Liver (tissue), 3 donors: ENCODE data around the gene XK.

Experiments
- CTCF ChIP-seq: fragments of 150-350 bp; IDR thresholded peaks from 2 replicates; pipeline ENCODE4 v1.5.1; 2017; ENCODE audit warnings: improper control_type of control experiment, low read depth, low read length; ENCODE audit not compliant: missing input control
- EGR1 ChIP-seq, 2 donors: IDR thresholded peaks; 2 replicates each; pipeline ENCODE4 v1.6.1; 2016 to 2018; ENCODE audit warnings: antibody characterized with exemption in 2 of 2, low read depth in 2 of 2
- MAX ChIP-seq: IDR thresholded peaks from 2 replicates; pipeline ENCODE4 v1.6.1; 2016; ENCODE audit warnings: antibody characterized with exemption
- TAF1 ChIP-seq: conservative IDR thresholded peaks from 2 replicates; pipeline ENCODE4 v1.6.1; 2016; ENCODE audit warnings: antibody characterized with exemption, mild to moderate bottlenecking
- YY1 ChIP-seq: IDR thresholded peaks from 2 replicates; pipeline ENCODE4 v1.6.1; 2016; ENCODE audit warnings: antibody characterized with exemption, mild to moderate bottlenecking
- ZBTB33 ChIP-seq: IDR thresholded peaks from 2 replicates; pipeline ENCODE4 v1.6.1; 2016; ENCODE audit warnings: antibody characterized with exemption
- donor health status: healthy.
- donor health status: healthy.

GRCh38 chrX:37641859-37642258, 43.7 kb upstream of the XK start:
- no peak for TF ChIP-seq CTCF
- TF ChIP-seq MAX = no peak
- no peak for TF ChIP-seq ZBTB33
- TF ChIP-seq YY1 = no peak
- no peak for TF ChIP-seq EGR1 (IDR thresholded peaks at IDR 0.05; ENCODE audit: low read depth in 2 of 2)
- TF ChIP-seq TAF1 = no peak
